CD4-positive, alpha-beta T cell treated with Interleukin-15 for 4 hours (primary cell): Measurements from ENCODE around the gene UBE2D3.
A peak's percentile ranks its signal among the peaks of the same experiment; 100 is the strongest.

ENCODE experiments used
- DNase-seq: peaks from one replicate; pipeline ENCODE4 v3.0.0-alpha.2; 2020; ENCODE audit warnings: low spot score

The UBE2D3 gene

GRCh38 chr4:102789317-102789717 lies 38.0 kb downstream of the UBE2D3 start:
- no peak for DNase-seq

GRCh38 chr4:102787944-102788343 lies 39.4 kb downstream of the UBE2D3 start:
- DNase-seq: no peak

- DNase-seq: no peak
Observed at GRCh38 chr4:102787096-102787881, 40.1 kb downstream of the UBE2D3 start.

- DNase-seq: no peak
Observed at GRCh38 chr4:102786279-102786678, 41.1 kb downstream of the UBE2D3 start.

- no peak for DNase-seq
Observed at GRCh38 chr4:102783006-102783405, 44.3 kb downstream of the UBE2D3 start.

- no peak for DNase-seq
Observed at GRCh38 chr4:102781570-102781969, 45.8 kb downstream of the UBE2D3 start.

GRCh38 chr4:102780476-102781144 lies 46.7 kb downstream of the UBE2D3 start:
- no peak for DNase-seq

GRCh38 chr4:102779204-102779603 lies 48.1 kb downstream of the UBE2D3 start:
- no peak for DNase-seq

- DNase-seq: no peak
Observed at GRCh38 chr4:102778720-102779119, 48.6 kb downstream of the UBE2D3 start.

- no peak for DNase-seq
Observed at GRCh38 chr4:102775805-102776204, 51.5 kb downstream of the UBE2D3 start.

- DNase-seq: no peak
Observed at GRCh38 chr4:102774254-102774653, 53.1 kb downstream of the UBE2D3 start.

GRCh38 chr4:102772738-102773340 lies 54.5 kb downstream of the UBE2D3 start:
- DNase-seq: no peak

GRCh38 chr4:102764901-102765300 lies 62.5 kb downstream of the UBE2D3 start:
- no peak for DNase-seq

- DNase-seq: no peak
Observed at GRCh38 chr4:102761906-102762305, 65.4 kb downstream of the UBE2D3 start.

GRCh38 chr4:102761296-102761701 lies 66.1 kb downstream of the UBE2D3 start:
- peak; percentile 7 for DNase-seq

GRCh38 chr4:102760645-102761295 lies 66.6 kb downstream of the UBE2D3 start, which contains the start of gene MANBA:
Gene MANBA, minus strand, starts transcription at chr4:102760968. Its CDS starts 74 bp downstream, at chr4:102760894.
- peak; percentile 79 for DNase-seq

- peak; percentile 4 for DNase-seq
Observed at GRCh38 chr4:102759831-102760644, 67.3 kb downstream of the UBE2D3 start.

GRCh38 chr4:102758241-102759160 lies 68.8 kb downstream of the UBE2D3 start:
- no peak for DNase-seq

- DNase-seq: no peak
Observed at GRCh38 chr4:102757681-102758080, 69.7 kb downstream of the UBE2D3 start.

- DNase-seq: no peak
Observed at GRCh38 chr4:102754044-102754443, 73.3 kb downstream of the UBE2D3 start.

GRCh38 chr4:102751941-102752340 lies 75.4 kb downstream of the UBE2D3 start:
- no peak for DNase-seq
